ENCODE measurements around the gene CFAP251. TPM values are rescaled to one million over a fixed set of nuclear protein-coding genes. Genes with fewer than 3 reads are reported as not detected.

CFAP251 gene
- total RNA-seq, 4 donors from 2014 or later: 0.66 to 1.9 (median 0.87) TPM

- no peak for TF ChIP-seq POLR2AphosphoS5 (IDR thresholded peaks at IDR 0.05)
- no peak for TF ChIP-seq POLR2A (IDR thresholded peaks at IDR 0.05; ENCODE audit: low read depth)
- TF ChIP-seq, protein P1, sequence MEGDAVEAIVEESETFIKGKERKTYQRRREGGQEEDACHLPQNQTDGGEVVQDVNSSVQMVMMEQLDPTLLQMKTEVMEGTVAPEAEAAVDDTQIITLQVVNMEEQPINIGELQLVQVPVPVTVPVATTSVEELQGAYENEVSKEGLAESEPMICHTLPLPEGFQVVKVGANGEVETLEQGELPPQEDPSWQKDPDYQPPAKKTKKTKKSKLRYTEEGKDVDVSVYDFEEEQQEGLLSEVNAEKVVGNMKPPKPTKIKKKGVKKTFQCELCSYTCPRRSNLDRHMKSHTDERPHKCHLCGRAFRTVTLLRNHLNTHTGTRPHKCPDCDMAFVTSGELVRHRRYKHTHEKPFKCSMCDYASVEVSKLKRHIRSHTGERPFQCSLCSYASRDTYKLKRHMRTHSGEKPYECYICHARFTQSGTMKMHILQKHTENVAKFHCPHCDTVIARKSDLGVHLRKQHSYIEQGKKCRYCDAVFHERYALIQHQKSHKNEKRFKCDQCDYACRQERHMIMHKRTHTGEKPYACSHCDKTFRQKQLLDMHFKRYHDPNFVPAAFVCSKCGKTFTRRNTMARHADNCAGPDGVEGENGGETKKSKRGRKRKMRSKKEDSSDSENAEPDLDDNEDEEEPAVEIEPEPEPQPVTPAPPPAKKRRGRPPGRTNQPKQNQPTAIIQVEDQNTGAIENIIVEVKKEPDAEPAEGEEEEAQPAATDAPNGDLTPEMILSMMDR (IDR thresholded peaks at IDR 0.05): no peak
- no peak for TF ChIP-seq EP300 (IDR thresholded peaks at IDR 0.05)
- intact Hi-C loops (cut with DNase I): no loop called here
- Histone ChIP-seq H3K27me3 (no peaks in the 10 kb centered on the region), H3K36me3 (no peaks in the 10 kb centered on the region), H3K27ac (replicated peaks in 1 of 4) (no peak overlapping the region), H3K9me3 (no peaks in the 10 kb centered on the region), H3K4me1 (no peaks in the 10 kb centered on the region), H3K4me3 (no peak overlapping the region)
- 85% methylated on average over 19 of the region's 19 CpGs for WGBS
- no peak for DNase-seq (ENCODE audit: extremely low spot score)
These were observed 95.6 kb downstream of the CFAP251 start for GRCh38 chr12:122013791-122014590.

GRCh38 chr12:122014781-122015180, 96.4 kb downstream of the CFAP251 start:
- intact Hi-C loops (cut with DNase I): no loop called here
- TF ChIP-seq, protein P1 (IDR thresholded peaks at IDR 0.05): no peak
- no peak for TF ChIP-seq EP300 (IDR thresholded peaks at IDR 0.05)
- TF ChIP-seq POLR2A (IDR thresholded peaks at IDR 0.05; ENCODE audit: low read depth): no peak
- no peak for TF ChIP-seq POLR2AphosphoS5 (IDR thresholded peaks at IDR 0.05)
- H3K4me1 ChIP-seq: no peaks in the 10 kb centered on the region
- H3K4me3 ChIP-seq: no peak overlapping the region
- no peak for DNase-seq (ENCODE audit: extremely low spot score)
- WGBS: 92% methylated on average over 5 of the region's 5 CpGs
- no peaks in the 10 kb centered on the region for H3K36me3 ChIP-seq
- no peaks in the 10 kb centered on the region for H3K27me3 ChIP-seq
- no peaks in the 10 kb centered on the region for H3K9me3 ChIP-seq
- H3K27ac ChIP-seq (replicated peaks in 1 of 4): no peak overlapping the region

DNA sequence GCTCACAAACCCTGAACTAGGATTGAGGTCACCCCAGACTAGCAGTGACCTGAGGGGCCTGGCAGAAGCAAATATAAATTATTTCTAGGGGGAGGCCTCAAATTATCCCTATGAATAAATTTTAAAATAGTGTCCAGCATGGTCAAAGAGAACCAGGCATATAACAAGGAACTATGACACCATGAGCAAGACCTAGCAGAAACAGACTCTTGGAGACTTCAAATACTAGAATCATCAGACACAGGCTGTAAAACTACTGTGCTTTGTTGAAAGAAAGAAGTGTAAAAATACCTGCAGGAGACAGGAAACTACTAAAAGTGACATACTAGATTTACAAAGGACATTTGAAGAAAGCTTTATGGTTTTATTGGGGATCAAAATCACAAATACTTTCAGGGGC, 100.1 kb downstream of the CFAP251 start:
- no peak overlapping the region for H3K4me3 ChIP-seq
- intact Hi-C loops (cut with DNase I): no loop called here
- no peak overlapping the region for H3K27ac ChIP-seq (replicated peaks in 1 of 4)
- no peaks in the 10 kb centered on the region for H3K27me3 ChIP-seq
- no peaks in the 10 kb centered on the region for H3K9me3 ChIP-seq
- TF ChIP-seq POLR2A (IDR thresholded peaks at IDR 0.05; ENCODE audit: low read depth): no peak
- TF ChIP-seq EP300 (IDR thresholded peaks at IDR 0.05): no peak
- TF ChIP-seq POLR2AphosphoS5 (IDR thresholded peaks at IDR 0.05): no peak
- TF ChIP-seq, protein P1 (IDR thresholded peaks at IDR 0.05): no peak
- peaks cover 10 to 20% (median 13%) of the 10 kb centered on the region in 4 donors for H3K4me1 ChIP-seq
- no peaks in the 10 kb centered on the region for H3K36me3 ChIP-seq
- no peak for DNase-seq (ENCODE audit: extremely low spot score)

DNA sequence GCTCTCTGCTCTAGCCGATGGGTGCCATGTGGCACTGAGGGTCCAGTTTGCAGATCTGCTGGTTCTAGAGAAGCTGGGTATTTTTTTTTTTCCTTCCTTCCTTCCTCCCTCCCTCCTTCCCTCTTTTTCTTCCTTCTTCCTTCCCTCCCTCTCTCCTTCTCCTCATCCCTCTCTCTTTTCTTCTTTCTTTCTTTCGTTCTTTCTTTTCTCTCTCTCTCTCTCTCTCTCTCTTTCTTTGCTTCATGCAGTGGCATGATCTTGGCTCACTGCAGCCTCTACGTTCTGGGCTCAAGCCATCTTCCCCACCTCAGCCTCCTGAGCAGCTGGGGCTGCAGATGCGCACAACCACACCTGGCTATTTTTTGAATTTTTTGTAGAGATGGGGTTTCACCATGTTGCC, 100.5 kb downstream of the CFAP251 start:
- Histone ChIP-seq H3K9me3 (no peaks in the 10 kb centered on the region), H3K27ac (replicated peaks in 1 of 4) (no peak overlapping the region), H3K36me3 (no peaks in the 10 kb centered on the region), H3K4me3 (no peak overlapping the region), H3K4me1 (peaks cover 15 to 25% (median 17%) of the 10 kb centered on the region in 4 donors), H3K27me3 (no peaks in the 10 kb centered on the region)
- intact Hi-C loops (cut with DNase I): no loop called here
- TF ChIP-seq POLR2A (IDR thresholded peaks at IDR 0.05; ENCODE audit: low read depth): no peak
- TF ChIP-seq, protein P1 (IDR thresholded peaks at IDR 0.05): no peak
- TF ChIP-seq POLR2AphosphoS5 (IDR thresholded peaks at IDR 0.05): no peak
- TF ChIP-seq EP300 (IDR thresholded peaks at IDR 0.05): no peak
- WGBS: 92% methylated on average over 4 of the region's 4 CpGs
- no peak for DNase-seq (ENCODE audit: extremely low spot score)
